Ectodermal cell (in vitro differentiated cells): ENCODE data around the gene RIC3.

Source experiments
- H3K27ac ChIP-seq: 2 replicates; pipeline ENCODE4 v1.7.0; 2013; ENCODE audit warnings: mild to moderate bottlenecking, low read depth, low read length; ENCODE audit not compliant: insufficient read depth, poor library complexity, severe bottlenecking
- H3K27me3 ChIP-seq: 2 replicates; pipeline ENCODE4 v1.7.0; 2013; ENCODE audit warnings: mild to moderate bottlenecking, low read length; ENCODE audit not compliant: insufficient read depth, control insufficient read depth, poor library complexity, severe bottlenecking
- H3K36me3 ChIP-seq: one replicate; pipeline ENCODE4 v1.7.0; 2013; ENCODE audit warnings: low read length; ENCODE audit not compliant: control insufficient read depth, insufficient read depth
- H3K4me1 ChIP-seq: one replicate; pipeline ENCODE4 v1.7.0; 2013; ENCODE audit warnings: low read length; ENCODE audit not compliant: control insufficient read depth, insufficient read depth
- H3K4me3 ChIP-seq: 2 replicates; pipeline ENCODE4 v1.7.0; 2013; ENCODE audit warnings: low read depth, low read length, control low read depth; ENCODE audit not compliant: insufficient read depth
- H3K9me3 ChIP-seq: 2 replicates; pipeline ENCODE4 v1.7.0; 2013; ENCODE audit warnings: mild to moderate bottlenecking, low read length, moderate library complexity; ENCODE audit not compliant: control insufficient read depth
- WGBS, 2 experiments: methylation state at CpG; one replicate each; pipeline ENCODE4 v1.1.7; 2013; ENCODE audit warnings: missing lambda C conversion rate in 2 of 2; 5-methylcytosine and 5-hydroxymethylcytosine counted together

RIC3 gene

DNA sequence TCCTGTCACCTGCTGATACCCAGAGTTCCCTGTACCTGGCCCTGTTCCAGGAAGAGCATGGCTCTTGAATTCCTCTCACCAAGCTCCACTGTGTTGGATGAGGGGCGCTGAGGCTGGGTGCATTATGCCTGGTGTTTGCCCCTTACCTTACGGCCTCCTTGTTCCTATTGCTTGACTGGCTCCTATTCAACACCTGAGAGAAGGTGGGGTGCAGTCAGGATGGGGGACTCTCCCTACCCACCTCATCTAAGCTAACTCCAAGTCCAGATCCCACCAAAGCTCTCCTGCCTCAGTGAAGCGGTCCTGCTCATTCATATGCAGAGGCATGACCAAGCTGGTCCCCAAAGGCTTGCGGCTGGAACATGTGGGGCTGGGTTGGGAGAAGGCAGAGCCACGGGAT lies 35.8 kb upstream of the RIC3 start:
- WGBS, 2 experiments = 54 to 56% methylated on average over 5 of the region's 5 CpGs
- Histone ChIP-seq H3K4me1 (peaks cover 12% of the 10 kb centered on the region), H3K4me3 (no peak overlapping the region), H3K36me3 (no peaks in the 10 kb centered on the region), H3K9me3 (no peaks in the 10 kb centered on the region), H3K27me3 (no peaks in the 10 kb centered on the region), H3K27ac (no peak overlapping the region)

DNA sequence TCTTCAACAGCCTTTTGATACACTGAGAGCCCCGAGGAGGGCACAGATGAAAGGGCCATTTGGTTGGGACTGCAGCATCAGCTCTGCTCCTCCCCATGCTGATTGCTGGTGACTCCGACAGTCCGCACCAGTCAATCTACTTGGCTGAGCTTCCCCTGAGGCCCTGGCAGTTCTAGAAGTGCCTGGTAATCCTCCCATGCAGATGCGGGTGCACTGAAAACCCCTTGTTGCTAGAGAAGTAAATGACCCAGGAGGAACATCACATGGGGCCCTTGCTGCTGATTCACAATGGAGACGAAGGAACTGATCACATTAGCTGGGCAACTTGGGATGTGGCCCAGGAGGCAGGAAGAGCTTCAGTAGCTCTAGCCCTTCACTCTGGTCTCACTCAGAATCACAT lies 35.2 kb upstream of the RIC3 start:
- Histone ChIP-seq H3K36me3 (no peaks in the 10 kb centered on the region), H3K27ac (no peak overlapping the region), H3K9me3 (no peaks in the 10 kb centered on the region), H3K4me1 (peaks cover 12% of the 10 kb centered on the region), H3K27me3 (no peaks in the 10 kb centered on the region), H3K4me3 (no peak overlapping the region)
- WGBS, 2 experiments = 75 to 77% methylated on average over 5 of the region's 5 CpGs

DNA sequence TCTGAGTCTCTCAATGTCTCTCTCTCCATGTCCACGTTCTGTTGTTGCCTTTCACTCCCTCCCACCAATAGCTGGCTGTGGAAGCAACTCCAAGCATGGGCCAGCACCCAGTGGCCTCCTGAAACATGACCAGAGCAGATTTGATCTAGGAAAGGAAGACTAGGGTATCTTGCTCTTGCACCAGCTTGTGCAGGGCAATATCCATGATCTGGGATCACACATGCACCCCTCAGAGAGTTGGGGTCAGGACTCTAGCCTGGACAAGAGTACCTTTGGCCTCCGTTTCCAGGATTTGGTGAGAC lies 34.5 kb upstream of the RIC3 start:
- Histone ChIP-seq H3K4me3 (no peak overlapping the region), H3K4me1 (peaks cover 12% of the 10 kb centered on the region), H3K36me3 (no peaks in the 10 kb centered on the region), H3K27me3 (no peaks in the 10 kb centered on the region), H3K27ac (no peak overlapping the region), H3K9me3 (no peaks in the 10 kb centered on the region)
- WGBS, 2 experiments = 90 to 97% methylated on average over 2 of the region's 2 CpGs

DNA sequence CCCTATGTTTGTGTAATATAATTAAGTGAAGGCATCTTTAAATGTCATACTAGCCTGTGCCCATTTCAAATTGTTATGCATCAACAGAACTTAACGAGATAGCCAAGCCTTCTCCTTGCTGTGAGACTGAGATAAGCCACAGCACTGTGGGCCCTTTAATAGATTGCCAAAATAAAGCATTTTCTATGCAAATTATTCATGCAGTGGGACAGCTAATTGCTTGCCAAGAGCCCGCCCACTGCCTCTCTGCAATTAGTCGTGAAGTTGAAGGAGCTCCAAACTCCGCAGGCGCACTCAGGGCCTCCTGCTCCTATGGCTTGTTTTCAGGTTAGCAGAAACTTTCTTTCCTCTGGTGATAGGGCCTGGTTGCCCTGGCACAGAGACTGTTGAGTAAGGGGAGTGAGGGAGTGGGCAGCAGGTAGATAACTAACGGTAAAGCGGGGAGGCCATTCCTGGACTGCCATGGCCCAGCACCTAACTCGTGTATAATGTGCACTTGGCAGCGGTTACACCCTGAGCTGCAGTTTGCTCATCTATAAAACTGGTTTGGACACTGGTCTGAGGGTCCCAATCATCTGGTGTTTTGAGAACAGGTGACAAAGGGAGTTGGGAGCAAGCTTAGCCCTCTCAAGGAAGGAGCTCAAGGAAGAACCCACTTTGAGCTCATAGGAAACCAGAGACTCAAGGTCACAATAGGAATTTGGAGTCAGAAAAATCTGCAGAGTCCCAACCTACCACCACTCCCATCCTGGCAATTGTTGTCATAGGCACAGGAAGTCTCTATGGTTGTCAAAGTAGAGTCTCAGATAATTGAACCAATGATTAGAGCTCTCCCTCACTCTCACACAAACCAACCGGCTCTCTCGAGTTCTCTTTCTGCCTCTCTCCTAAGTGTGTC lies 33.9 kb upstream of the RIC3 start:
- Histone ChIP-seq H3K27ac (no peak overlapping the region), H3K4me3 (no peak overlapping the region), H3K4me1 (peaks cover 9% of the 10 kb centered on the region), H3K27me3 (no peaks in the 10 kb centered on the region), H3K36me3 (no peaks in the 10 kb centered on the region), H3K9me3 (no peaks in the 10 kb centered on the region)
- WGBS, 2 experiments = 93 to 94% methylated on average over 11 of the region's 11 CpGs

GRCh38 chr11:8201644-8202365 lies 33.0 kb upstream of the RIC3 start:
- H3K27me3 ChIP-seq = no peaks in the 10 kb centered on the region
- no peak overlapping the region for H3K27ac ChIP-seq
- H3K4me3 ChIP-seq = no peak overlapping the region
- no peaks in the 10 kb centered on the region for H3K36me3 ChIP-seq
- H3K9me3 ChIP-seq = no peaks in the 10 kb centered on the region
- WGBS, 2 experiments = 58 to 67% methylated on average over 4 of the region's 4 CpGs
- H3K4me1 ChIP-seq = peaks cover under 1% of the 10 kb centered on the region

GRCh38 chr11:8199676-8200075 lies 30.9 kb upstream of the RIC3 start:
- H3K27me3 ChIP-seq = no peaks in the 10 kb centered on the region
- 81 to 95% methylated on average over 2 of the region's 2 CpGs for WGBS, 2 experiments
- H3K4me3 ChIP-seq = no peak overlapping the region
- H3K36me3 ChIP-seq = no peaks in the 10 kb centered on the region
- H3K27ac ChIP-seq = no peak overlapping the region
- H3K9me3 ChIP-seq = no peaks in the 10 kb centered on the region
- no peaks in the 10 kb centered on the region for H3K4me1 ChIP-seq

- no peaks in the 10 kb centered on the region for H3K27me3 ChIP-seq
- no peak overlapping the region for H3K4me3 ChIP-seq
These were observed 27.9 kb upstream of the RIC3 start for GRCh38 chr11:8196749-8197148.

DNA sequence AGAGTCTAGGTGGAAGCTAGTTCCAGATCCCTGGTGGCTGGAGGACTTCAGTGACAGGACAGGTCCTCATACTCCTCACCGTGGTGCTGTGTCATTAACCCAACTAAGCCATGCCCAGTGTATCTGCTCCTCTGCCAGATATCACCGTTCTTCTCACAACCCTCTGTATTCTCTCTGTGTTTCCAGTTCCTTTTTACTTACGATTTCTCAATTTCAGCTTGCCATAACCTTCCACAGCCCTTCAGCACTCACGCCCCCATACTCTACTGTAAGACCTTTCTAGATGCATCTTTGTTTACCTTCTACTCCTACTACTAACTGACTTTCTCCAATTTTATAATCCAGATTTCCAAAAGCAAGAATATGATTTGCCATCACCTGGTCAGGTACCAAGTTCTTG lies 26.1 kb upstream of the RIC3 start:
- WGBS, 2 experiments = 93 to 94% methylated on average over 4 of the region's 4 CpGs
- Histone ChIP-seq H3K9me3 (no peaks in the 10 kb centered on the region), H3K27me3 (no peaks in the 10 kb centered on the region), H3K4me1 (peaks cover 5% of the 10 kb centered on the region), H3K36me3 (no peaks in the 10 kb centered on the region), H3K27ac (no peak overlapping the region), H3K4me3 (no peak overlapping the region)

More at GRCh38 chr11:8196749-8197148, 27.9 kb upstream of the RIC3 start:
- no peak overlapping the region for H3K27ac ChIP-seq
- no peaks in the 10 kb centered on the region for H3K36me3 ChIP-seq
- H3K4me1 ChIP-seq = peaks cover 5% of the 10 kb centered on the region
- no peaks in the 10 kb centered on the region for H3K9me3 ChIP-seq

GRCh38 chr11:8192896-8193209 lies 24.0 kb upstream of the RIC3 start:
- Histone ChIP-seq H3K36me3 (no peaks in the 10 kb centered on the region), H3K4me1 (peaks cover 5% of the 10 kb centered on the region), H3K27me3 (no peaks in the 10 kb centered on the region), H3K9me3 (no peaks in the 10 kb centered on the region), H3K27ac (no peak overlapping the region), H3K4me3 (no peak overlapping the region)
- 59 to 60% methylated on average over 5 of the region's 5 CpGs for WGBS, 2 experiments

- Histone ChIP-seq H3K9me3 (no peaks in the 10 kb centered on the region), H3K4me3 (no peak overlapping the region), H3K36me3 (no peaks in the 10 kb centered on the region), H3K4me1 (peaks cover 5% of the 10 kb centered on the region), H3K27me3 (no peaks in the 10 kb centered on the region), H3K27ac (no peak overlapping the region)
- 74 to 75% methylated on average over 19 of the region's 19 CpGs for WGBS, 2 experiments
These were observed 23.4 kb upstream of the RIC3 start for GRCh38 chr11:8192016-8192895.
